ENCODE data around the gene SLC39A11.
"Not testable (repeated sequence)": the region's sequence is repeated elsewhere in the genome, so short reads cannot be mapped to it uniquely, and the experiment has no call there.

SLC39A11 gene

DNA sequence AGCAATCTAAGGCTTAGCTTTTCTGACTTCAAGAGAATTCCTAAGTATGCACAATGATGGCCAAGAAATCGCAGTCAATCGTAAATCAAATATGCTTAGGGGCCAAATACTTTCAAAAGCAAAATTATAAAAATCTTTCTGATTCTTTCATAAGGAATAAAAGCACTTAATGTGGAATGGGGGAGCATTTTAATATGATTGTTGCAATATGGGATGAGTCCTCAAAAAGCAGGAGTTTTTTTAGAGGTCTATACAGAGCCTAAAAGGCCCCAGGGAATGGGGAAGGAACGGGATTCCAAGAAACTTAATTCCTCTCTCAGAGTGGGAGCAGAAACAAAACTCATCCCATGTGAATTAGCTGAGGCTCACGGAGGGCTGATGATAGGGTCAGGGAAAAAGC is 14.7 kb upstream of the SLC39A11 start:
- DNase-seq (ENCODE audit: low read depth): no peak

DNA sequence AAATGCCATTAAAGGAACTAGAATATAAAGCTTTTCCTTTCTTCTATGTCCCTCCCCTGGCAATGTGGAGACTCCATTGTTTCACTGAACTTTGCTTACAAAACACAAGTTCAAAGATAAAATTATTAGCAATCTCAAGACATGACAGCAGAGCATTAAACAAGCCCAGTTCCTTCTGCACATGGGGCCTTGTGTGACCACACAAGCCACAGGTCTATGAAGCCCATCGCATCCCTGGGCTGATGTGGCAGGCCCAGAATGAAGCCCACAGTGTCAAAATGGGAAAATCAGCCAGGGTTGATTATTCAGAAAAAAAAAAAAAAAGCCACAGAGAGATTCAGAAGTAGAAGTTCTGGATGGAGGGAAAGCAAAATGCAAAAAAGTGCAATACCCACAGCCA is 12.9 kb upstream of the SLC39A11 start:
- no peak for DNase-seq (ENCODE audit: low read depth)

DNA sequence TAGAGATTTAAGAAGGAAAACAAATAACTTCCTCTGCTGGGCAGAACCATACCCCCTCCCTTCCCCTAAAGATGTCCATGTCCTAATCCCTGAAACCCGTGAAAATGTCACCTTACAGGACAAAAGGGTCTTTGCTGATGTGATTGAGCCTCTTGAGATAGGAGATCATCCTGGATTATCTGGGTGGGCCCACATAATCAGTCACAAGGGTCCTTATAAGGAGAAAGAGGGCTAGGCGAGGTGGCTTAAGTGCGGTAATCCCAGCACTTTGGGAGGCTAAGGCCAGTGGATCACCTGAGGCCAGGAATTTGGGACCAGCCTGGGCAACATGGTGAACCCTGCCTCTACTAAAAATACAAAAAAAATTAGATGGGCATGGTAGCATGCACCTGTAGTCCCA is 12.0 kb upstream of the SLC39A11 start:
- no peak for DNase-seq (ENCODE audit: low read depth)

DNA sequence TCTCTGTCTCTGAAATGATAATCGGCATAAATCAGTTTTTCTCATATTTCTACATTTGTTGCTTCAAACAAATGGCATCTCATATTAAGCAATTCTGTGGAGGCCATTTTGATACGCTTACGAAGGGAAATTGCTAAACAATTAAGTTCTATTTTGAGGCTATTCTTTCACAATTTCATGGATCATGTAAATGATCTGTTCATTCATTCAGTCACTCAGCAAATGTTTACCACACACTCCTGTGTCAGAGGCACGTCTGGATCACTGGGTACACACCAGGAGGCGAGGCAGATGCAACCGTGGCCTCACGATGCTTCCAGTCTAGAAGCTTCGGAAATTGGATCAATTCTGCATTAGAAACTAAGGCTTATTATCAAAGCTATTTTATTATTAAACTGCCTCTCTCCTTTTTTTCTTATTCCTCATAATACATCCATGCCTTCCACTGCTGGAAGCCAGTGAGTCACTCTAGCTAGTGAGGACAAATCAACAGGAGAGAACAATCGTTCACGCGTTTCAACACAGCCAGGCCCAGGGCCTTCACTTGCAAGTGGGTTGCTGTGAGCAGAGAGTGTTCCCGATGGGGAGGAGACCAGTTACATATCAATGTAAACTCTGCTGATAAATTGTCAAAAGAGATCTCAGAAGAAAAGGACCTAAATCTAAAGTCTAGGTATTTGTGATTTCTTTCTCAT is 11.3 kb upstream of the SLC39A11 start:
- no peak for DNase-seq (ENCODE audit: low read depth)

DNA sequence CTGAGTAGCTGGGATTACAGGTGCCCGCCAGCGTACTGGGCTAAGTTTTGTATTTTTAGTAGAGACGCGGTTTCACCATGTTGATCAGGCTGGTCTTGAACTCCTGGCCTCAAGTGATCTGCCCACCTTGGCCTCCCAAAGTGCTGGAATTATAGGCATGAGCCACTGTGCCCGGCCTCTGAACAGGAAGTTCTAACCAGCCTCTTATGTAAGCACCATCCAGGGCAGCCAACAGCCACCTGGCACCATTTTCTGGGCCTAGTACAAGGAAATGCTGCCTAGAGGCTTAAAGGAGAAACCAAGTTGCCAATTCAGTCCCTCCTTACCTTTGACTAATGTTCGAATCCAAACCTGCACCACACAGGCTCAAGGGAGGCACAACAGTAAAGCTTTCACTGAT is 8.5 kb upstream of the SLC39A11 start:
- no peak for DNase-seq (ENCODE audit: low read depth)

DNA sequence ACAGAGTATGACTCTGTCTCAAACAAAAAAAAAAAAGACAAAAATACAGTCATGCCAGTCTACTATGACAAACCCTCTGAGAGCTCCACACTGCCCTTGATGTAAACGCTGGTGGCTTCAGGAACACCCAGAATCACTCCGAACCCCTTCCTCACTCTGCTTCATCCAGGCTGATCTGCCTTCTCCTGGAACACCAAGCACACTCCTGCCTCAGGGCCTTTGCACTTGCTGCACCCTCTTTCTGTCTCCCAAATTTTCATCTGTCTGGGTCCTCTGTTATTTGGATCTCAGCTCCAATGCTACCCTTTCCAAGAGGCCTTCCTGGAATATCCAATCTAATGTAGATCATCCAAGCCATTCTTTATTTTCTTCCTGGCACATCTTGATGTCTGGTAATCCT is 7.9 kb upstream of the SLC39A11 start:
- no peak for DNase-seq (ENCODE audit: low read depth)

DNA sequence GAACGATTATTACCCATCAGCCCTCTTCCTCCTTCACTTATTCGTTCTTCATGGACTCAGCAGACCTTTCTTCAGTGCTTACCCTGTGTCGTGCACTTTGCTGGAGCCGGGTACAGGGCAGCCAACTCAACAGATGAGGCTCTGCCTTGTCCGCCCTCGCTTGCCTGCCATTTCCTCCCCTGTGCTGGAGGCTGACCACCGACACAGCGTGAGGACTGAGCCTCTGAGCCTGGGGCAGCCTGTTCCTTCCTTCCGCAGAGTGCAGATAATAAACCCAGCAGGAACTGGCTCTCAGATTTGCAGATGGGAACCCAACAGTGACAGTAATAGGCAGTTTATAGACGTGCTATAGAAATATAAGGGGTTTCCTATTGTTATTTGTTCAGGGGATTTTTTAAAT is 7.0 kb upstream of the SLC39A11 start:
- DNase-seq (ENCODE audit: low read depth): no peak

DNA sequence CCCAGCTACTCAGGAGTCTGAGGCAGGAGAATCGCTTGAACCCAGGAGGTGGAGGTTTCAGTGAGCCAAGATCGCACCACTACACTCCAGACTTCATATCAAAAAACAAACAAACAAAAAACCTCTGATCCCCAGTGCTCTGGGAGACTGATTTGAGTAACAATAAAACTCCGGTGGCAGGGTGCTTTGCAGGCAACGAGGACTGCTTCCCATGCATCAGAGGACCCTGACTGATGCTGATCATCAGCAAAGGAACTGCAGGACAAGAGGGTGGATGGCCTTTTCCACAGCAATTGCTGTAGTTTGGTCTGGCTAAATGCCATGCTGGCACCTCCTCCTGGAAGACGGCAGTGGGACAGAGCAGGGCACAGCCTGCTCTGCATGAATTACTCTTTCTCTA is 6.4 kb upstream of the SLC39A11 start:
- no peak for DNase-seq (ENCODE audit: low read depth)

DNA sequence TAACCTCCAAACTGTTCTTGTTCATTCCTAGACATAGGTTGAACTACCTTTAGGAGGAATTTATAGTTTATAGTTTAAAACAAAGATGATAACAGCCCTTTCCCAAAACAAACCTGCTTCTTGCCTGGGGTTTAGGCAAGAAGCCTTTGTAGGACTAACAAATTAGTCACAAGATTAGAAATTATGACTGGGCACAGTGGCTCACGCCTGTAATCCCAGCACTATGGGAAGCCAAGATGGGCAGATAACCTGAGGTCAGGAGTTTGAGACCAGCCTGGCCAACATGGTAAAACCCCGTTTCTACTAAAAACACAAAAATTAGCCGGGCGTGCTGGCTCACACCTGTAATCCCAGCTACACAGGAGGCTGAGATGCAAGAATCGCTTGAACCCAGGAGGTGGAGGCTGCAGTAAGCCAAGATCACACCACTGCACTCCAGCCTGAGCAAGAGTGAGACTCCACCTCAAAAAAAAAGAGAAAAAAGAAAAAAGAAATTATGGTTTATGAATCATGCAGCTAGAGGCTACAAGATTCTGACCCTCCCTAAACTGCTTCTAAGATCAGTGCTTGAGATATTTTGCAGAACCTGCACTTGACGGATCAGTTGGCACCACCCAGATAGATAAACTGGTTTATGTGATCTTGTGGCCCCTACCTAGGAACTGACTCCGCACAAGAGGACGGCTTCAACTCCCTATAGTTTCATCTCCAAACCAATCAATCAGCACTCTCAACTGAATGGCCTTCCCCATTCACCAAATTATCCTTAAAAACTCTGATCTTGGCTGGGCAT is 5.7 kb upstream of the SLC39A11 start:
- not testable (repeated sequence) for DNase-seq (ENCODE audit: low read depth)

DNA sequence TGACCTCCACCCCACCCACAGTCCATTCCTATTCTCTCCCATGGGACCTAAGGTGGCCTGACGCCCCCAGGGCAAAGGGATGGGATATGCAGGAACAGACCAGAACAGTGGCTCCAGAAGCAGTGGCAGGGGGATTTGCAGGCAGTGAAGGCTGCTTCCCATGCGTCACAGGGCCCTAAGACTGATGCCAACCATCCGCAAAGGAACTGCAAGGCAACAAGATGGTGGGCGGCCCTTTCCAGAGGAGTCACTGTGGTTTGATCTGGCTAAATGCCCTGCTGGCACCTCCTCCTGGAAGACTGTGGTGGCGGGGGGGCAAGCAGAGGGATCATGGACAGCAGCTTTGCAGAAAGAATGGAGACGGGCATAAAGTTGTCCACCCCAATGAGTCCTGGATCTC is 4.4 kb upstream of the SLC39A11 start:
- no peak for DNase-seq (ENCODE audit: low read depth)

DNA sequence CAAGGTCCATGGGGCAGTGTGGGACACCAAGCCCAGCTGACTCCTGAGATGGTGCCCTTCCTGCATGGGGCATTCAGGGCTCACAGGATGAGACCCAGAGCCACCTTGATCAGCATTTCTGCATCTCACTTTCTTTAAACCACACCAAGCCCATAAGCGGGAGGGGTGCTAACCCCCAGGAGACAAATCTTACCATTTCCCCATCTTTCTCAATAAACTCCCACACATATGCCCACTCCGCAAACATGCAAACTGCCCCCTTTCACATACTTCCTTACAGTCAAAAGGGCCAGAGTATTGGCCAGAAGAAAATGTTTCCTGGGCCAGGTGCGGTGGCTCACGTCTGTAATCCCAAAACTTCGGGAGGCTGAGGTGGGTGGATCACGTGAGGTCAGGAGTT is 3.7 kb upstream of the SLC39A11 start:
- DNase-seq (ENCODE audit: low read depth): no peak

DNA sequence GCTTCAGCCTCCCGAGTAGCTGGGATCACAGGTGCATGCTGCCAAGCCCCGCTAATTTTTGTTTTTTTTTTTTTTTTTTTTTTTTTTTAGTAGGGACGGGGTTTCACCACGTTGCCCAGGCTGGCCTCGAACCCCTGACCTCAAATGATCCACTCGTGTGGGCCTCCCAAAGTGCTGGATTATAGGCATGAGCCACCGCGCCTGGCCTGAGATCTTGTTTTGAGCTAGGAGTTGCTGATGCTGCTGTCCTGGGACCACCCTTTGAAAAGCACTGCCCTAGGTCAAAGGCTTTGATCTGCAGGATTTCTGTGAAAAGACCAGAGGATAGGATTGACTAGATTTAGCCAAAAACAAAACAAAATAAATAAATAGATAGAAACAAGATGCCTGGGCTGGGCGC is 798 bp upstream of the SLC39A11 start:
- no peak for DNase-seq (ENCODE audit: low read depth)

DNA sequence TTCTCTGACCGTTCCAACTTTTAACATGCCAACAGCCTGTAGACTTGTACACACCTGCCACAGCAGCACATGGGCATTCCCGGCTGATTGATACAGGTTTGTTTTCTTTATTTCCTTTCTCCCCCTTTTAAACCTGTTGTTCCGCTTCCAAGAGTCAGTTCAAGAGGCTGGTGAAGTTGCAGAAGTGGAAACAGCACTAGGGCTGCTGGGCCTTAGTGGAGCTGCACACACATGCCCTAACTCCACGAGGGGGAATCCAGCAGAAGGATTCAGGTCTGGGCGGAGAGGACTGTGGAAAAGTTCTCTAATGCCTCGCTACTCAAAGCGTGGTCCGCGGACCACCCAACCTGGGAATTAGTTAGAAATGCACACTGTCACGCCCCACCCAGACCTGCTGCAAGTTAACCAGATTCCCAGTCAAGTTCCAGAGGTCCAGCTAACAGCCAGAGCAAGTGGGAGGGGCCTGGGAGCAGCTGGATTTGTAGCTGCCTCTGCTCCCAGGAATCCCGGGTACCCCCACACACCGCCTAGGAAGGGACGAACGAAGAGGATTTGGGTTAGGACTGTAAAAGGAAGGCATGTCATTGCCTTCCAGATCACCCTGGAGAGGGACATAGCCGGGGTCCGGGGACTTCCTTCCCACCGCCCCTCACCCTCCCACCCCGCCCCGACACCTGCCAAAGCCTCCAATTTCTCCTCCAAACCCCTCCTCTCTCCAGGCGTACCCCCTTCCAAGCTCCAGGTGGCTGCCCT is 542 bp downstream of the SLC39A11 start:
- DNase-seq (ENCODE audit: low read depth): no peak

DNA sequence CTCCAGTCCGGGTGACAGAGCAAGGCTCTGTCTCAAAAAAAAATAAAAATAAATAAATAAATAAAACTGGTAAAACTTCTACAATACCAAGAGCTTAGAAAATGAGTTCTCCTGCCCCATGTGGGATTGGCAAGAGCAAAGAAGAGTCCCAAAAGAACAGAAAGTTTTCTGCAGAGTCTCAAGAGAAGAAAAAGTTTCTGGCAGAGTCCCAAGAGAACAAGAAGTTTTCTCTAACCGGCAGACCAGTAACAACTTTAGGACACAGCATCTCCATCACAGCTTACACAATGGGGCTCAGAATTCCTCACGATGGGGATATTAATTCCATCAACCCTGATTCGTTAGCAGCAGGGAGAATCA is 1.1 kb downstream of the SLC39A11 start:
- DNase-seq (ENCODE audit: low read depth): no peak

DNA sequence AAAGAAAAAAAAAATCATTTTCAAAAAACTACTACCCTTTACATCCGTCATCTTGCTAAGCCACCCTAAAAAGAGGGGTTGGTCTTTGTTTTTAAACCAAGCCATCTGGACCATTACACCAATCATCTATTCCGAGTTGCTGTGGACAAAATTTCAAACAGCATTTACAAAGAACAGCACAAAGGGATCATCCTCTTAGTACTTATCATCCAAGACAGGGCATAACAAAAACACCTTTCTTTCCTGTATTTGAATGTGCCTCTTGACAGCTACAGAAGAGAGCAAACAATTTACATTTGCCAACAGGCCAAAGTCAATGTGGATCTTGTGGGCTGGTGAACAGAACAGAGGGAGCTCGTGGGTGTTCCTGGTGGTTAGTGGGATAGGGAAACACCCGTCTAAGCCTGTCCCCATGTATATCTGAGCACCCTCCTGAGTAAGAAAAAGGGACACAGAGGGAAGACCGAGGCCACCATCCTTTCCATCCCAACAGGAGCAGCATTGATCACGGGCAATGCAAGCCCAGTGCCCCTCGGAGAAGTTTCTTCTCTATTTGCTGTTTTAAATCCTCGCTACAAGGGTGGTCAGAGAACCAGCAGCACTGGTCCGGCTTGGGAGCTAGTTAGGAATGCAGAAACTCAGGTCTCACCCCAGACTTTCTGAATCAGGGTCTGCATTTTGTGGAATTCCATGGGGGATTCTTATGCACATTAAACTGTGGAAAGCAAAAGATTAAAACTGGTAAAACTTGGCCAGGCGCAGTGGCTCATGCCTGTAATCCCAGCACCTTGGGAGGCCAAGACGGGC is 1.9 kb downstream of the SLC39A11 start:
- DNase-seq (ENCODE audit: low read depth): no peak

DNA sequence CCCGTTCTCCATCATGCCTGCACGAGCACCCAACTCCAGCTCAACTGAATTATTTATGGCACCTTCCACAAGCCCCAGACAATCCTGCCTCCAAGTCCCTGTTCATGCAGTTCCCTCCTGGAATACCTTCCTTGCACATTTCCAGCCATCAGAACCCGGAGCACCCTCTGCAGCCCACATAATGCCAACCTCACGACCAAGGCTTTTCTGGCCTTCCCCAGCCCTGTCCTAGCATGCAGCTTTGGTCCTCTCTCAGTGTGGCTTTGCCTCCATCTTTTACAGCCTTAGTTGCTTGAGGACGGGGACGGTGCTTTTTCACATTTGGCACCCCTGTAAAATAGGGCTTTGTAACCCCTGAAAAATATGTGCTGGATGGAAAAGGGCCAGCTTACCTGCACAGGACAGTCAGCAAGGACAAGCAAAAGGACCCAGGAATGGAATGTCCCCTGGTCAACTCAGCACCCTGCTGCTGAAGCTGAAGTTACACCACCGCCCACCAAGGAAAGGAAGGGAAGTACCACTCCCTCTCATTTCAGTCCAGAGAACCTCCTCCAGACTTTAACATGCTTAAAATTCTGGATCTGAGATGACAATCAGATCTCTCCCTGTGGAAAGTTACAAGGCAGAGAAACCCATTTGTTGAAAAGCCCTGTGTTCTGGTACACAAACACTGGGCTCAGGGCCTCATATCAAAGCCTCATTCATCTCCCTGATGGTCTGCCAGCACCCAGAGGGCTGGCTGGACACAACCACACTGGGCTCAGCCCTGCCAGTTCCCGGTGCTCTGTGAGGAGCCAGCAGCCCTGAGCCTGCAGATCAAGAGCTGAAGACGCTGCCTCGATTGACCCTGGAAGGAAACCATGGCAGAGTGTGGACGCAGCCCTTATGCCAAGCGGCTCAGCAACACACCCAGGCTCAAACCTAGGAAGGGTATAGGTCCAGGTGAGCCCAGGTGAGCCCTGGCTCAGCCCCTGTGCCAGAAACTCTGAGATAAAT is 2.9 kb downstream of the SLC39A11 start:
- DNase-seq (ENCODE audit: low read depth): no peak

DNA sequence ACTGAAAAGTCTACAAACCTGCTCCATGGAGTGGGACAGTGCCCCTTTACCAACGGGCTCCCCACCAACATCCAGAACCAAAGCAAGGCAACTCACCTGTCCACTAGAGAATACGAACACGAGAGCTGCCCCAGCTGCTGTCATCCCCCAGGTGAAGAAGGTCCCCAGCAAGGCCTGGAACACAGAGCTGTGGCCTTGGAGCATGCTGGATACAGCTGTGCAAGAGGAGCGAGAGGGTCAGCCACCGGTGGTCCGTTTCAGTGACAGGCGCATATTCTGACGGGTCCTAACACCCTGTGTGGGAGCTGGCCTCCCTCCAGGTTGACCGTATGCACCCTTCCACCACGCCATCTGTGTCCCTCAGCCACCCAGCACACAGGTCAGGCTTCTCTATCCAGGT is 3.9 kb downstream of the SLC39A11 start:
- DNase-seq (ENCODE audit: low read depth): no peak

DNA sequence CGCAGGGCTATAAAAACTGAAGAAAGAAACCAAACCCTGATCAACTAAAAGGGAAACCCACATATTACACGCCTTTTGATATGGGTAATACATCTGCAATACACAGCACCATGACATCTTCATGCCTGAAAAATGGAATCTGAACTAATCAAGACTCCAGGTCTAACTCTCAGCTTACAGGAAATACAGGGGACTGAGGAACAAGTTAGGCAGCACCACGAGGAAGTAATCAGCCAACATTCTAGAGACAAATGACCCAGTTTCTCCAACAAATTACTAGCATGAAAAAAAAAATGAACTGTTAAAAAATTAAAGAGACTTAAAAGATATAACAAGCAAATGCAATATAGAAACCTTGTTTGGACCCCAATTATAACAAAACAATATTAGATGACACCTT is 9.1 kb downstream of the SLC39A11 start:
- DNase-seq (ENCODE audit: low read depth): no peak

DNA sequence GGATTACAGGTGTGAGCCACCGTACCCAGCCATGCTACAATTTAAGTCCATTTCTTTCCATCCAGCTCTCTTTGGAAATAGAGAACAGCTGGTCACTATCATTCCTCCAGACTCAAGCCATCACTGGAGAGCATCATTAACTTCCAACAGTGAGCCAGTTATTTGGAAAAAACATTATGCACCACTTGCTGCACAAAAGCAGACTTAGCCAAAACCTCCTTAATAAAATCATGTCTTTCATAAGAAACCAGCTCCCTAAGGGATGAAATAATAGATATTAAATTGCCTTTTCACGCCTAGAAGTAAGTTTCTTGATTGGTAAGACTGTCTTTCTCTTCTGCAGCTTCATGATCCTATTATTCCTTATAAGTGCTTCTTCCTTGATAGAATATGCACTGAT is 17.9 kb downstream of the SLC39A11 start:
- no peak for DNase-seq (ENCODE audit: low read depth)

DNA sequence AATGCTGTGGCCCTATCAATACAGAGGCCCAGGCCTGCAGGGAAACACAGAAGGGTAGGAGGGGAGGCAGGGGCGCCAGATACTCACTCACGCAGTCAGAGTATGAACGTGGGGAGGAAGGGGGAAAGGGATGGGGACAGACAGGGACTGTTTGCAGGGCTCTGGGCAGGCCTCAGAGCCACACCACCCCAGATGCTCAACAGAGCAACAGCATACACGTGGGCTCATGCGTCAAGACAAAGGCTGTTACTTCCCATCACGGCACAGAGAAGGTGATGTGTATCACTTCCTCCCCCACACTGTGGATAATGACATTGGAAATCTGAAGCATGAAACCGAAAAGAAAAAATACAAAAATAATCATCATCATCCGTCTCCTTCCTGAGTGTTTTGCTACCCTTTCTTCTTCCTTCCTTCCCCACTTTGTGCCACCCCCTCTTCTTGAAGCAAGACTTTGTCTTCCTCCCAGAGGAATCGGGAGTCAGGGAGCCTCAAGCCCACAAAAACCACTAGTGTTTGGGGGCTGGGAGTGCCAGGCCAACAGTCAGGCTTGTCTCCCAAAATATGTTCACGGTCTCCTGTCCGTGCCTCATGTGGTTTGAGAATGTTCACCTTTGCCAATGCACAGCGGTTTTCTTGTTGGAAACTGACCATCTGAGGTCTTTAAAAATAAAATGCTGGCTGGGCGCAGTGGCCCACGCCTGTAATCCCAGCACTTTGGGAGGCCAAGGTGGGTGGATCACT is 20.1 kb downstream of the SLC39A11 start:
- DNase-seq (ENCODE audit: low read depth): no peak
